ENCODE measurements around the gene S1PR4. TPM values are rescaled to one million over a fixed set of nuclear protein-coding genes. Genes with fewer than 3 reads are reported as not detected.
"Not testable (repeated sequence)": the region's sequence is repeated elsewhere in the genome, so short reads cannot be mapped to it uniquely, and the experiment has no call there.

The S1PR4 gene
- total RNA-seq, 2 donors from 2014 or later: 18.6 to 62.1 TPM

DNA sequence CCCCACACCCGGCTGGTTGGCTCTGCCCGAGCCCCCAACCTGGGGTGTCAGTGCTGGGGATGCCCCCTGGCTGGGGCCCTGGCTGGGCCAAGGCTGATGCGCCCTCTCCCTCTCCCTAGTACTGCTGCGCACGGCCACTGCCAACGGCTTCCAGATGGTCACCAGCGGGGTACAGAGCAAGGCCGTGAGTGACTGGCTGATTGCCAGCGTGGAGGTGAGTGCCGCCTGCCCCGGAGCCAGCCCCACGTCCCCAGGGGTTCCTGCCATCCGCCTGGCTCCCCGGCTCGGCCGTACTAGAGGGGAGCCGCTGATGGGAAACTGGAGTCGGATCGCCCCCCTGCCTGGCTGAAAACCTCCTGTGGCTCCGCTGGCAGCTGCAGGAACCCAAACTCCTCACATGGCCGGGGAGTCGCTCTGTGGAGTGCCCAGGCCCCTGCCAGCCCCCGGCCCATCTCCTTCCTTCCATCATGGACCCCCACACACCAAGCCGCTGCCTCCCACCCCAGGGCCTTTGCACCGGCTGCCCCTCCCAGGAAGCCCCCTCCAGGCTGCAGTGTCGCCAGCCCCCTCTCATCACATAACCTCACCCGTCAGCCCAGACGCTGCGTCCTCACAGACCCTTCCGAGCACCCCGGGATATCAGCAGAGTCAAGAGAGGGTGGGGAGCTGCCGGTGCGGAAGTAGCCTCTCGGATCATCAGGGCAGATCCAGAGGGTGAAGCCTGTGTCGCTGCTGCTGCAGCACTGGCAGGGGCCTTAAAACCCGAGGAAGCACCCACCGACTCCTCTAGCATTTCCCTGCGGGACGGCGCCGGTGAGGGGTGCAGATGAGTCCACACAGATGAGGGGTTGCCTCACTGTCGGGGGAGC, 17.7 kb downstream of the S1PR4 start:
- no peaks in the 10 kb centered on the region for H3K9me3 Mint-ChIP-seq
- no peak for DNase-seq (ENCODE audit: low spot score in 2 of 2)
- no peak for ATAC-seq
- no peaks in the 10 kb centered on the region for H3K36me3 Mint-ChIP-seq
- H3K27ac Mint-ChIP-seq: no peak overlapping the region

DNA sequence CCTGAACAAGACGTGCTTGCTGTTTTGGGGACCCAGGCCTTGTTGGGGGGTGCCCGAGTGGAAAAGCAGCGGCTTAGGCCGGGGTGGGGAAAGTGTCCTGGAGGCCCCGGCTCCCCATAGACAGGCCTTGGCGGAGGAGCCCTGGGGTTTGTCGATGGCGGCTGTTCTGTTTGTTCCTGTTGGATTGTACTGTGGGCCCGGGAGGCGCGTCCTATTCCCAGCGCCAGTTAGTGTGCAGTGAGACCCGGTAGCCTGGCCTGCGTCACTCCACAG, 18.3 kb downstream of the S1PR4 start:
- Mint-ChIP-seq H3K9me3 (no peaks in the 10 kb centered on the region), H3K27ac (no peak overlapping the region), H3K36me3 (no peaks in the 10 kb centered on the region)
- ATAC-seq: no peak
- DNase-seq (ENCODE audit: low spot score in 2 of 2): no peak

DNA sequence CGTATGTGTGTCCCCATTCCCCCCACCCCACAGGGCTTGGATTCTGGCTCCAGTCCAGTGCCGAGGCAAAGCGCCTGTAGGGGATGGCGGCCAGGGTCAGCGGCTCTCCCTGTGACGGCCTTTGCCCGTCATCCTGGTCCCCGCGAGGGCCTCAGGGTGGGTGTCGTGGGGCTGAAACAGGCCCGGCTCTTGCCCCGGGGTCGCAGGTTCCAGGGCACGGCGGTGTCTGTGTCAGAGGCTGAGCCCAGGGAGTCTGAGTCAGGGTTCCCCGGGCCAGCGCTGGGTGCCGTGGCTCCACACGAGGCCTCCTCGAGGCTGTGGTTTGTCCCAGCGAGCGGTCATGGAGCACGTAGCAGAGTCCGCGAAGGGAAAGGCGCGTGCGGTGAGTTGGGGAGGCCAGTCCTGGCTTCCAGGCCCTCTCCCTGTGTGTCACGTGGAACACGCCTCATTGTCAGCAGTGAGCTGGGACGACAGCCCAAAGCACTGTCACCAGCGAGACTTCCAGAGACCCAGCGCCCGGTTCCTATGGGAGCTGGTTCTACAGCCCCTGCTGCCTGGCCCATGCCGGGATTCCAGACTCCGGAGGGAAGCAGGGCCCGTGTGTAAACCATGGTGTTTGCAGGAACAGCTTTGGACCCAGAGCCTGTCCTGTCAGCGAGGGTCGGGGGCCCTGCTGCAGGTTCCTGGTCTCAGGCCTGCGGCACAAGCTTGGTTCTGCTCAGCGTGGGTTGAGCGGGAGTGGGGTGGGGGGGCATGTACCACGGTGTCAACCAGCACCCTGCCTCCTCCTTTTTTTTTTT, 20.5 kb downstream of the S1PR4 start:
- no peak overlapping the region for H3K27ac Mint-ChIP-seq
- no peaks in the 10 kb centered on the region for H3K36me3 Mint-ChIP-seq
- no peak for ATAC-seq
- no peaks in the 10 kb centered on the region for H3K9me3 Mint-ChIP-seq
- no peak for DNase-seq (ENCODE audit: low spot score in 2 of 2)

DNA sequence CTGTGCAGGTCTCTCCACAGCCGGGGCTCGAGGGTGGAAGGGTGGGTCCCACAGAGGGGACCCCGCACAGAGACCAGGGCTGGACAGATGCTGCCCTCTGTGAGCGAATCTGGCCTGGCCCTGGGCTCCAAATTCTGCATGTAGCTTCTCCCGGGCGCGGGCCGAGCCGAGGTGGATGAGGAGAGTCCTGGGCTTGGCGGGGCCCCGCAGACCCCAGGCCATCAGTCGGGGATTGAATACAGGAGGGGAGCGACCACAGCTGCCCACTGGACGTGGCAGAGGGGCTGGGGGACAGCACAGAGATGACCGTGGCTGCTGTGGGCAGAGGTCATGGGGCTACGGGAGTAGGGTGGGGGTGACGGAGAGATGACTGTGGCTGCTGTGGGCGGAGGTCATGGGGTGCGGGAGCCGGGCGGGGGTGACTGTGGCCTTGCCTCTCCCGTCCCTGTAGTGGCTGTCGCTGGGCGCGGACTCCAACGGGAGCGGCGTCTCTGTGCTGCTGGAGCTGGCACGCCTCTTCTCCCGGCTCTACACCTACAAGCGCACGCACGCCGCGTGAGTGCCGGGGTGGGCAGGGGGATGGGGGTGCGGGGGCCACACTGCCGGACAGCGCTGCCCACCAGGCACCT, 22.6 kb downstream of the S1PR4 start:
- ATAC-seq (no peak), DNase-seq (ENCODE audit: low spot score in 2 of 2) (no peak)
- H3K9me3 Mint-ChIP-seq: no peaks in the 10 kb centered on the region
- no peak overlapping the region for H3K27ac Mint-ChIP-seq
- H3K36me3 Mint-ChIP-seq: no peaks in the 10 kb centered on the region

DNA sequence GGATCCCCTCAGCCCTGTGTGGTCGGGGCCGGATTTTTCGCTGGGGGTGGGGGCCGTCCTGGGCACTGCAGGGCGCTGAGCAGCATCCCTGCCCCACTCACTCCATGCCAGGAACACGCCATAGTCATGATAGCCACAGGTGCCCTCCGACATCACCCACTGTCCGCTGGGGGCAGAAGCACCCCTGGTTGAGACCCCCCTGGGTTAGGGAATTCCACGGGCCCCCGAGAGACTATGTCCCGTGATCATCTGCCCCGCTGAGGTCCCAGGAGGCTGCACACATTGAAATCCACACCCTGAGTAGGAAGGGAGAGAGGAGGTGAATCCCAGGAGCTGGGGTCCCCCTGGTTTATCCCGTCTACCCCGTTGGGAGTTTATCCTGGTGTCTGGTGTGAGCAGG, 23.3 kb downstream of the S1PR4 start:
- no peak for ATAC-seq
- Mint-ChIP-seq H3K27ac (no peak overlapping the region), H3K36me3 (no peaks in the 10 kb centered on the region), H3K9me3 (no peaks in the 10 kb centered on the region)
- DNase-seq (ENCODE audit: low spot score in 2 of 2): no peak

DNA sequence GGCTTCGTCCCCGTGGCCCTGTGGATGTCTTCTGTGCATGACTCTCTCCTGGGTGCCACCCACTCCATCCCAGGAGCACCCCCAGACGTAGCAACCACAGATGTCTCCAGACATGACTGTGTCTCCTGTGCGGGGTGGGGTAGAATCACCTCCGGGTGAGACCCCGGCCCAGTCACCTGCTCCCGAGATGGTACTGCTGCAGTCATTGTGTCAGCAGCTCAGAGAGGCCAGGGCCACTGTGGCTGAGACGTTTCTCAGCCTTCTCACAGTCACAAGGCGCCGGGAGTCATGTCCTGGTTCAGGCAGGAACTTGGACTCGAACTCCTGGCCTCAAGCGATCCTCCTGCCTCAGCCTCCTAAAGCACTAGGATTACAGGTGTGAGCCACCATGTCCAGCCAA, 23.8 kb downstream of the S1PR4 start:
- Mint-ChIP-seq H3K9me3 (no peaks in the 10 kb centered on the region), H3K36me3 (no peaks in the 10 kb centered on the region), H3K27ac (no peak overlapping the region)
- ATAC-seq: no peak
- no peak for DNase-seq (ENCODE audit: low spot score in 2 of 2)

DNA sequence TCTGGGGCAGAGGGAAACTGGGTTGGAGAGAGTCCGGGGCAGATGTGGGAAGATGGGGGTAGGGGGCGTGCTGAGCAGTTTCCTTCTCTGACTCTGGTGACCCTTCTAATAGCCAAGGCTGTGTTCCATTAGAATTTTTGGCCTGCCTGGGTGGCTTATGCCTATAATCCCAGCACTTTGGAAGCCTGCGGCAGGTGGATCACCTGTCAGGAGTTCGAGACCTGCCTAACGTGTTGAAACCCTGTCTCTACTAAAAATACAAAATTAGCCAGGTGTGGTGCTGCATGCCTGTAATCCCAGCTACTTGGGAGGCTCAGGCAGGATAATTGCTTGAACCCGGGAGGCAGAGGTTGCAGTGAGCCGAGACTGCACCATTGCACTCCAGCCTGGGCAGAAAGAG, 24.3 kb downstream of the S1PR4 start:
- H3K9me3 Mint-ChIP-seq; H3K27ac Mint-ChIP-seq; ATAC-seq; H3K36me3 Mint-ChIP-seq; DNase-seq (ENCODE audit: low spot score in 2 of 2): not testable (repeated sequence)

DNA sequence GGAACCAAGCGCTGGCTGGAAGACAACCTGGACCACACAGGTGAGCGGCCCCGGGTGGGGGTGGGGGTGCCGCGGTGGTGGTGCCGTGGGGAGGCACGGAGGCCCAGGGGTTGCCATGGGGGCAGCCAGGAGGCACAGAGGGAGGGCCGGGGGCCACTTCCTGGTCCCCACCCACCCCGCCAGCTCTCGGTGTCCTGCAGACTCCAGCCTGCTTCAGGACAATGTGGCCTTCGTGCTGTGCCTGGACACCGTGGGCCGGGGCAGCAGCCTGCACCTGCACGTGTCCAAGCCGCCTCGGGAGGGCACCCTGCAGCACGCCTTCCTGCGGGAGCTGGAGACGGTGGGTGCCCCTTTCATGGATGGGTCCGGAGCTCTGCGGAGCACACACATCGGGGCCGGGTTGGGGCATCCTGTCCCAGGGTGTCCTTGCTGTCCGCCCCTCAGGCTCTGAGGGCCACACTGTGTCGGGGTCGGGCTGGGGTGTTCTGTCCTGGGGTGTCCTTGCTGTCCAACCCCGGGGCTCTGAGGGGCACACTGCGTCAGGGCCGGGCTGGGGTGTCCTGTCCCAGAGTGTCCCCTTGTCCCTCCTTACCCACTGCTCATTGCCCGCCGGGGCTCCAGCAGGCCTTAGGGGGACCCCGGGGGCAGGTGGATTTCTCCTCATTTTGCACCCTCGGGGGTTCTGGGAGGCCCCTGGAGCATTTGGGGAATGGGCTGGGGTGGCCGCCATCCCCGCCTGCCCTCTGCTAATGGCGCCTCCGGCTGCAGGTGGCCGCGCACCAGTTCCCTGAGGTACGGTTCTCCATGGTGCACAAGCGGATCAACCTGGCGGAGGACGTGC, 25.5 kb downstream of the S1PR4 start:
- H3K36me3 Mint-ChIP-seq: no peaks in the 10 kb centered on the region

DNA sequence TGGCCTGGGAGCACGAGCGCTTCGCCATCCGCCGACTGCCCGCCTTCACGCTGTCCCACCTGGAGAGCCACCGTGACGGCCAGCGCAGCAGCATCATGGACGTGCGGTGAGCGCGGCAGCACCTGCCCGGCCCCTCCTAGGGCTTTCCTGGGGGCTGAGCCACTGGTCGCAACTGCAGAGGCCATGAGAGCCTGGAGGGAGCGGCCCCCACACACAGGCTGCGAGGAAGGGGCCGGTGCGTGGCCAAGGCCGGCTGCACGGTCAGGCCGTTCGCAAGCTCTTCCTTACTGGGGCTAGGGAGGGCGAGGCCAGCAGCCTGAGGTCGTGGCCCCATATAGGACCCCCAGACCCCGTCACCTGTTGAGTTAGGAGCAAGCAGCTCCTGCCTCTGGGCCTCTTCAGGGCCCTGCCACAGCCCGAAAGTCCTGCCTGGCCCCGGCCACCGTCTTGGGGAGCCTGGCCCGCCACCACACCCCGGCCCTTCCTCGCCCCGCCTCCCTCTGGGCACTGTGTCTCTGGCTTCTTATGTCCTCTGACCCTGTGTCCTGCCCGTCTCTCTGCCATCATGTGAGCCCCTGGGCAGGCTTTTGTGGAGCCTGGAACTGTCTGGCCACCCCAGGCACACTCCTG, 26.2 kb downstream of the S1PR4 start:
- H3K27ac Mint-ChIP-seq: no peak overlapping the region
- H3K36me3 Mint-ChIP-seq: no peaks in the 10 kb centered on the region
- no peaks in the 10 kb centered on the region for H3K9me3 Mint-ChIP-seq
- no peak for ATAC-seq
- no peak for DNase-seq (ENCODE audit: low spot score in 2 of 2)

More for the DNA sequence above, 25.5 kb downstream of the S1PR4 start:
- Mint-ChIP-seq H3K9me3 (no peaks in the 10 kb centered on the region), H3K27ac (no peak overlapping the region)
- ATAC-seq (no peak), DNase-seq (ENCODE audit: low spot score in 2 of 2) (no peak)

DNA sequence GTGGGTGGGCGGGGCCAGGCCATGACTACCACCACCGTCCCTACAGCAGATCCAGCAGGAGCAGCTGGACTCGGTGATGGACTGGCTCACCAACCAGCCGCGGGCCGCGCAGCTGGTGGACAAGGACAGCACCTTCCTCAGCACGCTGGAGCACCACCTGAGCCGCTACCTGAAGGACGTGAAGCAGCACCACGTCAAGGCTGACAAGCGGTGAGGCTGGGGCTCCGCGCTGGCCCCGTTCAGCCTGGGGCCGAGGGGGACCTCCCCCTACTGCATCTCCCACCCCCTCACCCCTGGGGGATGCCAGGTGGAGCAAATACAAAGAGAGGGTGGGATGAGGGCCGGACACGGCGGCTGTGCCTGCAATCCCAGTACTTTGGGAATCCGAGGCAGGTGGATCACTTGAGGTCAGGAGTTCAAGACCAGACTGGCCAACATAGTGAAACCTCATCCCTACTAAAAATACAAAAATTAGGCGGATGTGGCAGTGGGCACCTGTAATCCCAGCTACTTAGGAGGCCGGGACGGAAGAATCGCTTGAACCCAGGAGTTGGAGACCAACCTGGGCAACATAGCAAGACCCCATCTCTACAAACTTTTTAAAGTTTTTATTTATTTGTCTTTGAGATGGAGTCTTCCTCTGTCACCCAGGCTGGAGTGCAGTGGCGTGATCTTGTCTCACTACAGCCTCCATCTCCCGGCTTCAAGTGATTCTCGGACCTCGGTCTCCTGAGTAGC, 27.8 kb downstream of the S1PR4 start:
- Mint-ChIP-seq H3K27ac (no peak overlapping the region), H3K36me3 (no peaks in the 10 kb centered on the region), H3K9me3 (no peaks in the 10 kb centered on the region)
- ATAC-seq: no peak
- no peak for DNase-seq (ENCODE audit: low spot score in 2 of 2)

DNA sequence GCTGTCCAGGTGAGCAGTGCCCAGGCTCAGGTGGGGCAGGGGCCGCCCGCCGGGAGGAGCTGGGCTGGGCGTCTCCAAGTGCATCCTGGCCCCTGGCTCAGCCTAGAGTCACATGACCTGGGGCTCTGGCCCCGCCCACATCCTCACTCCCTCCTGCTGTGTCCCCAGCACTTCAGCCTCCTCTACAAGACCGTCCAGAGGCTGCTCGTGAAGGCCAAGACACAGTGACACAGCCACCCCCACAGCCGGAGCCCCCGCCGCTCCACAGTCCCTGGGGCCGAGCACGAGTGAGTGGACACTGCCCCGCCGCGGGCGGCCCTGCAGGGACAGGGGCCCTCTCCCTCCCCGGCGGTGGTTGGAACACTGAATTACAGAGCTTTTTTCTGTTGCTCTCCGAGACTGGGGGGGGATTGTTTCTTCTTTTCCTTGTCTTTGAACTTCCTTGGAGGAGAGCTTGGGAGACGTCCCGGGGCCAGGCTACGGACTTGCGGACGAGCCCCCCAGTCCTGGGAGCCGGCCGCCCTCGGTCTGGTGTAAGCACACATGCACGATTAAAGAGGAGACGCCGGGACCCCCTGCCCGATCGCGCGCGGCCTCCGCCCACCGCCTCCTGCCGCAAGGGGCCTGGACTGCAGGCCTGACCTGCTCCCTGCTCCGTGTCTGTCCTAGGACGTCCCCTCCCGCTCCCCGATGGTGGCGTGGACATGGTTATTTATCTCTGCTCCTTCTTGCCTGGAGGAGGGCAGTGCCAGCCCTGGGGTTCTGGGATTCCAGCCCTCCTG, 29.1 kb downstream of the S1PR4 start:
- DNase-seq (ENCODE audit: low spot score in 2 of 2) (no peak), ATAC-seq (no peak)
- Mint-ChIP-seq H3K27ac (no peak overlapping the region), H3K9me3 (no peaks in the 10 kb centered on the region), H3K36me3 (no peaks in the 10 kb centered on the region)

DNA sequence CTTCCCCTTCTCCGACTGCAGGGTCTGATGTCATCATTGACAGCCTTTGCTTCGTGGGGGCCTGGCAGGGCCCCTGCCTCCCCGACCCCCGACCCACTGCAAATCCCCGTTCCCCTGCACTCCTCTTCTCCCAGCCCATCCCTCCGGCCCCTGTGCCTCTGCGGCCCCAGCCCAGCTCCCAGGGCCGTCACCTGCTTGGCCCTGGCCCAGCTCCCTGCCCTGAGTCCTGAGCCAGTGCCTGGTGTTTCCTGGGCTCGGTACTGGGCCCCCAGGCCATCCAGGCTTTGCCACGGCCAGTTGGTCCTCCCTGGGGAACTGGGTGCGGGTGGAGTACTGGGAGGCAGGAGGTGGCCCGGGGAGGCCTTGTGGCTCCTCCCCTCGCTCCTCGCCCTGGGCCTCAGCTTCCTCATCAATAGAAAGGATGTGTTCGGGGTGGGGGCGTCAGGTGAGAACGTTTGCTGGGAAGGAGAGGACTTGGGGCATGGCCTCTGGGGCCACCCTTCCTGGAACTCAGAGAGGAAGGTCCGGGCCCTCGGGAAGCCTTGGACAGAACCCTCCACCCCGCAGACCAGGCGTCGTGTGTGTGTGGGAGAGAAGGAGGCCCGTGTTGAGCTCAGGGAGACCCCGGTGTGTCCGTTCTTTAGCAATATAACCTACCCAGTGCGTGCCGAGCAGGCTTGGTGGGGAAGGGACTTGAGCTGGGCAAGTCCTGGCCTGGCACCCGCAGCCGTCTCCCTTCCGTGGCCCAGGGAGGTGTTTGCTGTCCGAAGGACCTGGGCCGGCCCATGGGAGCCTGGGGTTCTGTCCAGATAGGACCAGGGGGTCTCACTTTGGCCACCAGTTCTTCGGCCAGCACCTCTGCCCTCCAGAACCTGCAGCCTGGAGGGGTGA, 30.0 kb downstream of the S1PR4 start:
- H3K36me3 Mint-ChIP-seq: no peaks in the 10 kb centered on the region
- H3K9me3 Mint-ChIP-seq: no peaks in the 10 kb centered on the region
- peak overlapping the region; percentile 41 to 55 for H3K27ac Mint-ChIP-seq
- no peak for ATAC-seq
- DNase-seq (ENCODE audit: low spot score in 2 of 2): no peak

DNA sequence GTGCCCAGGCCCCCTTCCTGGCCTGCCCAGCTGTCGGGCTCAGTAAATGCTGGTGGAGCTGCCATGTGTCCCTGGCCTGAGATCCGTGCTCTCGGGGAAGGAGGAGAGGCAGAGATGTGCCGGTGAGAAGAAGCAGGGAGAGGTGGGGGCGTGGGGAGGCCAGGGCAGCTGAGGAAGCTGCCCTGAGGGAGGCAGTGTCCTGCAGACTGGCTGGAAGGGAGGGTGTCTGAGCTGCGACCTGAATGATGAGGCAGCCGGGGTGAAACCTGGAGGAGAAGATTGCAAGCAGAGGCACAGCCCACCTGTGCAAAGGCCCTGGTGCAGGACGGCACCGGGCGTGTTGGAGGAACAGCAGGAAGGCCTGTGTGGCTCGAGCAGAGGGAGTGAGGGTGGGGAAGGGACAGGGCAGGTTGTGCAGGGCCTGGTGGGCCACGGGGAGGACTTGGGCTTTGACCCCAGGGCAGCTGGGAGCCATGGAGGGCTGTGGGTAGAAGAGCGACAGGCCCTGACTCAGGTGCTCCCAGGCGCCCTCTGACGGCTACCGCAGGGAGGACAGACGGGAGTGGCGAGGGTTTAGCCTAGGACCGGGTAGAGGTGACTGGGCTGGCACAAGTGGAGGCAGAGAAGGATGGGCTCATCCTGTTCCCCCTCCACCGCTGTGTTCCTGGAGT, 31.9 kb downstream of the S1PR4 start:
- H3K9me3 Mint-ChIP-seq: no peaks in the 10 kb centered on the region
- H3K36me3 Mint-ChIP-seq: no peaks in the 10 kb centered on the region
- H3K27ac Mint-ChIP-seq: peak overlapping the region in 1 of 2 donors; percentile 51
- DNase-seq (ENCODE audit: low spot score in 2 of 2): peak; percentile 71 to 82
- peak; percentile 84 to 91 for ATAC-seq

DNA sequence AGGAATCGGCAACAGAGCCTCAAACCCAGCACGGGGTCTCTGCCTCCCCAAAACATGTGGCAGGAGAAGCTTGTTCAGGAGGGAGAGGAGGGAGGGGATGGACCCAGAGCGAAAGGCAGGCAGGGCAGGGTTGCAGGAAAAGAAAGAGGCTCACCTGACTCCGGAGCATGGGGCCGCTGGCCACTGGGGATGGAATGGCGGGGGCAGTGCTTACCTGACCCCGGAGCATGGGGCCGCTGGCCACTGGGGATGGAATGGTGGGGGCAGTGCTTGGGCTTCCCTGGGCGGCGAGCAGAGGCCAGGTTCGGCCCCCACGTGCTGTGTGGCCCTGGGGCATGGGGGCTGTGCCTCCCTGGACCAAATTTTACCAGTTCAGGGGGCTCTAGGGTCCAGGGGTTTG, 32.6 kb downstream of the S1PR4 start:
- Mint-ChIP-seq H3K36me3 (no peaks in the 10 kb centered on the region), H3K27ac (peak overlapping the region in 1 of 2 donors; percentile 51), H3K9me3 (no peaks in the 10 kb centered on the region)
- no peak for DNase-seq (ENCODE audit: low spot score in 2 of 2)
- no peak for ATAC-seq

Data from activated naive CD4-positive, alpha-beta T cell treated with anti-CD3 and anti-CD28 coated beads, Interleukin-2, amount 50 U/mL, for 72 hours (primary cell).